ENCODE results near the gene BAIAP2L2.

- TF ChIP-seq CTCF (IDR thresholded peaks at IDR 0.05) = no peak
- TF ChIP-seq ZFX (IDR thresholded peaks at IDR 0.05; ENCODE audit: borderline replicate concordance) = no peak
Measured at GRCh38 chr22:38133331-38133730, 22.8 kb upstream of the BAIAP2L2 start.

All from 22Rv1 (cell line).